NT2/D1 (cell line): ENCODE results near the gene DELE1.

Source experiments
- SUZ12 ChIP-seq: IDR thresholded peaks from 2 replicates; pipeline ENCODE4 v1.6.1; 2011; ENCODE audit not compliant: insufficient read length, insufficient read depth; ENCODE audit errors: extremely low read depth
- YY1 ChIP-seq: IDR thresholded peaks from 2 replicates; pipeline ENCODE4 v1.6.1; 2011; ENCODE audit not compliant: insufficient read length, insufficient read depth
- ZNF274 ChIP-seq: IDR thresholded peaks from 2 replicates; pipeline ENCODE4 v1.6.1; 2011; ENCODE audit warnings: mild to moderate bottlenecking, low read depth, low read length

DNA sequence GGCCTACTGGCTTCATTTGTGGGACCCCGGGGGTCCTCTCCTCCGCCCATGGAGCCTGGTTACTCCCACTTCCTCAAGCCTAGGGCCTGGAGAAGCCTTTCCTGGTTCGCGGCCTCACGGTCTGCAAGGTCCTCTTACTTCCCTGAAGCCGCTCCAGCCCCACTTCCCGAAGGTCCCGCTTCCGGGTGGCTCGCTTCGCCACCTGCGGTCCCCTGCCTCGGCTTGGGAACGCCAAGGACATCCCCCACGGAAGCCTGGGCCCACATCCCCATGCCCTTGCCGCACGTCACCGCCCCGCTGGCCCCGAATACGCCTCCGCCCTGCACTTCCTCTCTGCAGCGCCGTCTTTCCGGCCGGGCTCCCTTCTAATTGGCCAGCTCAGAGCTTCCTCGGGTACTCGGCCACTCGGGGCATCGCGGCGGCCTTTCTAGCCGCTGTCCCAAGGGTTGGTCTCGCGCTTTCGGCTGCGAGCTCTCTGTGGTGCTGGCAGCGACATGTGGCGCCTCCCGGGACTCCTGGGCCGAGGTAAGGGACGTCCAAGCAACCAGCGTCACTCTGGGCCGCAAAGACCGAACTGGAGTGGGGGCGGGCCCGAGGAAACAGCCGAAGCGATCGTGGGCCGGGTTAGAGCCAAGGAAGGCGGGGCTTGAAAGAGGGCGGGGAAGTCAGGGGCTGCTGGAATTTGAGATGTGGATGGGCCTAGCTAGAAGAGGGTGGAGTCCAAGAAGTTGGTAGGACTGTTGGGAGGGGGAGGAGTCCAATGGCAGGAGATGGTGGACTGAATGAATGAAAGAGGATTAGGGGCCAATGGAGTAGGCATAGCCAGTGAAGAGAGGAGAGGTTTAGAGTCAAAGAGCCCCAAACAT is at the start of gene DELE1:
- TF ChIP-seq YY1 (no peak), SUZ12 (no peak), ZNF274 (no peak)
